SK-N-DZ (cell line): ENCODE measurements around the gene GDNF.
"Not testable (repeated sequence)": the region's sequence is repeated elsewhere in the genome, so short reads cannot be mapped to it uniquely, and the experiment has no call there.

ENCODE experiments used
- DNase-seq: peaks from one replicate; pipeline ENCODE4 v3.0.0-alpha.2; 2015; ENCODE audit warnings: low spot score

Gene GDNF

GRCh38 chr5:37786416-37786815 lies 53.4 kb downstream of the GDNF start:
- DNase-seq: no peak

- DNase-seq: not testable (repeated sequence)
Observed at GRCh38 chr5:37781409-37781808, 58.4 kb downstream of the GDNF start.

GRCh38 chr5:37777432-37778130 lies 62.3 kb downstream of the GDNF start:
- DNase-seq: peak; percentile 64

- peak; percentile 49 for DNase-seq
Observed at GRCh38 chr5:37776826-37777225, 63.0 kb downstream of the GDNF start.

- peak; percentile 20 for DNase-seq
Observed at GRCh38 chr5:37774912-37775483, 64.8 kb downstream of the GDNF start.

- no peak for DNase-seq
Observed at GRCh38 chr5:37773809-37774208, 66.0 kb downstream of the GDNF start.

GRCh38 chr5:37772255-37772654 lies 67.6 kb downstream of the GDNF start:
- DNase-seq: no peak

- no peak for DNase-seq
Observed at GRCh38 chr5:37771731-37772130, 68.1 kb downstream of the GDNF start.

- DNase-seq: no peak
Observed at GRCh38 chr5:37771203-37771611, 68.6 kb downstream of the GDNF start.

GRCh38 chr5:37770786-37771185 lies 69.1 kb downstream of the GDNF start:
- no peak for DNase-seq

- DNase-seq: no peak
Observed at GRCh38 chr5:37769840-37770239, 70.0 kb downstream of the GDNF start.

GRCh38 chr5:37769108-37769507 lies 70.7 kb downstream of the GDNF start:
- DNase-seq: no peak

- no peak for DNase-seq
Observed at GRCh38 chr5:37768371-37768770, 71.5 kb downstream of the GDNF start.

GRCh38 chr5:37767961-37768360 lies 71.9 kb downstream of the GDNF start:
- DNase-seq: no peak

GRCh38 chr5:37767251-37767650 lies 72.6 kb downstream of the GDNF start:
- no peak for DNase-seq
